Ramos (cell line): ENCODE data around the gene PBX2.
"Not testable (repeated sequence)": the region's sequence is repeated elsewhere in the genome, so short reads cannot be mapped to it uniquely, and the experiment has no call there.

Experiments used
- in situ Hi-C: fragments of 300-500 bp; cut with MboI; formaldehyde crosslinking; loops from one replicate; pipeline ENCODE4 v1.14.3; 2022; ENCODE audit warnings: low sequenced_read_pairs; ENCODE audit not compliant: unreplicated experiment

Gene PBX2

DNA sequence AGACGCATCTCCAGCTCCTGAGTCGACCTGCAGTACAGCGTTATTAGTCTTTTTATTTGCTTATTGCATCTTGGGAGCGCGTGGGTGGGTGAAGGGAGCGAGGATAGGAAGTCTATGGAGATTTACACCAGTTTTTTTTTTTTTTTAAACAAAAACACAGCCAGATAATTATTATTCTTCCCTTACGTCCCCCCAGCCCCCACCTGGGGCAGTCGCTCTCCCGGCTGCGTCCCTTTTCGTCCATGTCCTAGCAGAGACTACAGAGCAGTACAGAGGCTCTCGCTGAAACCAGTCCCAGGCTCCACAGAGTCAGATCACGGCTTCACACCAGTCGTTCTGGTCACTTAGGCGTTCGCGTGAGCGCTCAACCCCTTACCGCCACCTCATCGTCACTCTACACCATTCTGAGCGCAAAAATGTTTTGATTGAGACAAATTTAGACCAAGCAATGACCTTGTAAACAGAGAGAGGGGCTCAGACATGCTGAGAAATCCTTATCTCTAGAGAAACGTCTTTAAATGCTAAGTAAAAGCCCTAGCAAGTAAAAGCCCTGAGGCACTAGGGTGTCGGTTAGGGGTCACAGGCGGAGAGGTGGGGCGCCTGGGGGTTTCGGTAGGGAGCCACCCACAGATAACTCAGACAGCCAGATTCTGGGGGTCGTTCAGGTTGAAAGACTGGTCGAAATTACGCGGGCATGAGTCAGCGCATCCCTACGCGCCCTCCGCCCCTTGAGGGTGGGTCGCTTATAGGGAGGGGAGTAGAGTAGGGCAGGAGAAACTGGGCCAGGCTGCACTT is 37.0 kb downstream of the PBX2 start:
- in situ Hi-C loops: no loop called here

GRCh38 chr6:32151863-32152768 is 37.9 kb downstream of the PBX2 start, which contains the start of gene PRRT1:
TSS of gene PRRT1 (minus strand) at chr6:32151939. CDS start at chr6:32151827, 112 bp downstream.
- in situ Hi-C loops: no loop called here

- in situ Hi-C loops: no loop called here
Observed at GRCh38 chr6:32151181-32151862, 38.7 kb downstream of the PBX2 start.

DNA sequence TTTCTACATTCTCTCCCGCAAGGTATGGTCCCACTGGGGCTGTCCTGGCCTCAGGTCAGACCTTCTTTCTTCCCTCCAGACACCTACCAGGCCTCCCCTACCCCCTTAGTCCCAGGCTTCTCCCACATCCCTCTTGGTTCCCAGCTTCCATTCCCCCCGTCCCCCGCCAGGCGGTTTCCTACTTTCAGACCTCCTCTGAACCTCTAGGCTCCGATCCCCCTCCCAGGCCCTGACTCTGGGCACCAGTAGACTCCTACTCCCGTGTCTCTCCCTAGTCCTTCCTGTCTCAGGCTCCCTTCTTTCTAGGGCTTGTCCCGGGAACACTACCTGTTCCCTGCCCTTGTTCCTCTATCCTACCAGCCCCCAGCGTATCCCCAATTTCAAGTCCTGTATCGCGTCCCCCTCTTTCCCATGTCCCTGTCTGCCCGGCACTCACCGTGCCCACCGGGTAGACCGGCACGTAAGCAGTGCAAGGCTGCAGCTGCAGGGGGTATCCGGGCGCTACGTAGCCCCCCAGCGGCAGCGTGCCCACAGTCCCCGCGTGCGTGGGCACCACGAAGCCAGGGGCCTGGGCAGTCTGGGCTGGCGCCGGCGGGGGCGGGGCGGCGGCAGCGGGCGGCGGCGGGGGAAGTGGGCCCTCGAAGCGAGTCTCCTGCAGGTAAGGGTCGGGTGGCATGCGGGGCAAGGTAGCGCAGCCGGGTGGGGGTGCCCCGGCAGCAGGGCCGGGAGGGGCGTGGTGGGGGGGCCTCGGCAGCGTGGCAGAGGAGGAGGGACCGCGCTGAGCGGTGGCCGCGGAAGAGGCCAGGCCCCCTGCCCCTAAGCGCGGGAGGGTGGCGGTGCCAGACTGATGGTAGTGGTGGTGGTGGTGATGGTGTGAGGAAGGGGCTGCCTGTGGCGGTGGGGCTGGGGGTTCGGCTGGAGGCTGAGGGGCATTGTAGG is 39.8 kb downstream of the PBX2 start:
- in situ Hi-C loops: no loop called here

GRCh38 chr6:32149092-32149755 is 40.8 kb downstream of the PBX2 start:
- in situ Hi-C loops: no loop called here

- in situ Hi-C loops: no loop called here
Observed at GRCh38 chr6:32148289-32149091, 41.5 kb downstream of the PBX2 start.

GRCh38 chr6:32147401-32148132 is 42.4 kb downstream of the PBX2 start:
- in situ Hi-C loops: no loop called here

DNA sequence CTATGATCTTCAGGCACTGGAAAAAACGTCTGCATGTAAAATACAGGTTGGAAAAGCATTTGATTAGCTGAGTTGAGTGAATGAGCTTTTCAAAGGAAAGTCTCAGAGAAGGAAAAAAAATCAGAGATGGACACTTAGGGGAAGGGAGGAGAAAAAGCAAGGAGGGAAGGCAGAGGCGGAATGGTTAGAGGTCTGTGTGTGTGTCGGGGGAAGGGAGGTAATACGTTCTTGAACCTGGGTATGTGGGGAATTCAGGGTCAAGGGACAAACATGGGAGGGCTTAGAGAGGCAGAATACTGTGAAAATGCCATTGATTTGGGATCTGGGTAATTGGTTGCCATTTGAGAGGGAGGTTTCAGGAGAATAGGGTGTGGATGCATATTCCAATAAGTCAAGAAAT is 43.3 kb downstream of the PBX2 start:
- in situ Hi-C loops: no loop called here

DNA sequence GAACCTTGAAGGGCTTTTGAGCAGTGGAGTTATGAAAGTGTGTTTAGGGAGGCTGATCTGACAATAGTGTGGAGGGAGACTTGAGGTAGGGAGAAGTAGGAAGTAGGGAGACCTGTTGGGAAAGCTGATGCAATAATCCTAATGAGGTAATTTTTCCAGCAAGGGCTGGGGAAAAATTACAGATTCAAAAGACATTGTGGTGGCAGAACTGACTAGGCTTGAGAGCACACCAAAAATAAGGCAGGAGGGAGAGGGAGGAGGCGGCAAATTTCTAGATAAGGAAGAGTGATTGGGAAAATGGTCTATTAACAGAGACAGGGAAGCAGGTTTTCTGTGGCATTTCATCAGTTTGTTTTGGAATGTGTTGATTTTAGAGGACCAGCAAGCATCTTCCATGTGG is 43.7 kb downstream of the PBX2 start:
- in situ Hi-C loops: no loop called here

DNA sequence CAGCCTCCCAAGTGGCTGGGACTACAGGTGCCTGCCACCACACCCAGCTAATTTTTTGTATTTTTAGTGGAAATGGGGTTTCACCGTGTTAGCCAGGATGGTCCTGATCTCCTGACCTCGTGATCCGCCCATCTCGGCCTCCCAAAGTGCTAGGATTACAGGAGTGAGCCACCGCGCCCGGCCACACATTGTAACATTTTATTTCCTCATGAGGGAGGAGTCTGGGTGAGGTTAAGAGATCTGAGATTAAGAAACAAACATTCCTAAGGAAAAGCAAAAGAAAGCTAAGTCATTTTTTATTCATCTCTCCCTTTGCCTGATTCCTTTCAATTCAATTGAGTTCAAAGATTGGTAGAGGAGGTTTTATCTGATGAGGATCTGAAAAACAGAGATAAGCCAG is 45.8 kb downstream of the PBX2 start:
- in situ Hi-C loops: not testable (repeated sequence)

GRCh38 chr6:32140420-32141046 is 49.5 kb downstream of the PBX2 start:
- in situ Hi-C loops: no loop called here

DNA sequence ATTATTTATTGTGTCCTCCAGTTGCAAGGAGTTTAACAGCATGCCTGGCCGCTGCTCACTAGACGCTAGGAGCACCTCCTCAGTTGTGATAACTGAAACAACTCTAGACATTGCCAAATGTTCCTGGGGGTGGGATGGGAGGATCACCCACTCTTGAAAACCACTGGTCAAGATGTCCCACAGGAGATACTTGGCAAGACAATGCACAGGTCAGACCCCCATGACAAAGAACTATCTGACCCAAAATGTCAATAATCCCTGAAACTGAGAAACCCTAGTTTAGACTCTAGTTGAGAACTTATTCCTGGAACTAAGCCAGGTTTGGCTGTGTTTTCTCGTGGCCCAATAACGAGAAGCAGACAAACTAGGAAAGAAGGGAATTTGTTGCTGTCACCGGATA is 50.4 kb downstream of the PBX2 start:
- in situ Hi-C loops: no loop called here

- in situ Hi-C loops: no loop called here
Observed at GRCh38 chr6:32137454-32137853, 52.5 kb downstream of the PBX2 start.
